Endothelial cell of umbilical vein (primary cell): Measurements from ENCODE around the gene SNX33. TPM values are rescaled to one million over a fixed set of nuclear protein-coding genes. Genes with fewer than 3 reads are reported as not detected.

ENCODE experiments used
- BruUV-seq: library from RNA; stranded (reverse); fragments of 400-500 nt; replicated peaks from 2 replicates; lab custom pipeline; 2021; lab: Mats Ljungman, UMichigan
- CTCF ChIA-PET: fragments of 300-600, 350-600 bp; sonication (Branson Sonifier 250); formaldehyde crosslinking; loops from one replicate; lab custom pipeline; 2021; ENCODE audit warnings: antibody characterized with exemption, inconsistent platforms; lab: Charles Lee
- POLR2A ChIA-PET: fragments of 300-600, 350-600 bp; sonication (Branson Sonifier 250); formaldehyde crosslinking; loops from one replicate; lab custom pipeline; 2021; ENCODE audit warnings: antibody characterized with exemption, inconsistent platforms; lab: Charles Lee
- DNase-seq: peaks from one replicate; pipeline ENCODE4 v3.0.0-alpha.2; 2011; ENCODE audit warnings: low read depth, low spot score
- FAIRE-seq: peaks from 2 replicates; lab custom pipeline; 2011; peaks lifted over from hg19 to GRCh38; lab: Jason Lieb, UNC
- H2AFZ ChIP-seq: 2 replicates; pipeline ENCODE4 v1.6.0; 2012; ENCODE audit warnings: low read depth, low read length, control low read depth, inconsistent platforms
- H3K27ac ChIP-seq: 2 replicates; pipeline ENCODE4 v1.5.1; 2011; ENCODE audit warnings: low read depth, mild to moderate bottlenecking, control low read depth, low read length, moderate library complexity; ENCODE audit not compliant: insufficient read depth
- H3K27me3 ChIP-seq, 2 experiments: 2 replicates each; pipeline versions ENCODE4 v1.6.0 to v1.6.1; 2011; ENCODE audit warnings: low read length in 2 of 2, mixed read lengths in 1 of 2; ENCODE audit not compliant: control insufficient read depth in 2 of 2, insufficient read depth in 2 of 2
- H3K36me3 ChIP-seq, 2 experiments: 2 replicates in 1 of 2; 3 replicates in 1 of 2; pipeline ENCODE4 v1.5.1; 2011; ENCODE audit warnings: low read length in 2 of 2, mild to moderate bottlenecking in 1 of 2, moderate library complexity in 1 of 2; ENCODE audit not compliant: control insufficient read depth in 2 of 2, insufficient read depth in 2 of 2; ENCODE audit errors: extremely low read depth in 1 of 2
- H3K4me1 ChIP-seq: 3 replicates; pipeline ENCODE4 v1.5.1; 2011; ENCODE audit warnings: mild to moderate bottlenecking, low read length; ENCODE audit not compliant: control insufficient read depth, insufficient read depth; ENCODE audit errors: extremely low read depth
- H3K4me2 ChIP-seq: 2 replicates; pipeline ENCODE4 v1.6.1; 2011; ENCODE audit warnings: low read length, control low read depth, mixed read lengths; ENCODE audit not compliant: insufficient read depth
- H3K4me3 ChIP-seq, 3 experiments: fragments of 200-600 bp in 1 of 3; sonication (generic), shearing (Covaris generic) in 1 of 3; replicated peaks in 1 of 3; 2 replicates each; pipeline ENCODE4 v1.5.1; 2011 to 2016; ENCODE audit warnings: control low read depth in 3 of 3, low read length in 3 of 3, mild to moderate bottlenecking in 2 of 3, inconsistent platforms in 1 of 3, low read depth in 1 of 3, moderate library complexity in 1 of 3; ENCODE audit not compliant: insufficient read depth in 1 of 3
- H3K79me2 ChIP-seq: 2 replicates; pipeline ENCODE4 v1.6.0; 2012; ENCODE audit warnings: low read length, inconsistent platforms; ENCODE audit not compliant: control insufficient read depth, insufficient read depth
- H3K9ac ChIP-seq: replicated peaks from 2 replicates; pipeline ENCODE3; 2011; ENCODE audit warnings: low read length, control low read depth; ENCODE audit not compliant: insufficient read depth; ENCODE audit errors: extremely low read depth
- H3K9me1 ChIP-seq: replicated peaks from 3 replicates; pipeline ENCODE4 v1.6.0; 2011; ENCODE audit warnings: mild to moderate bottlenecking, low read length; ENCODE audit not compliant: control insufficient read depth, insufficient read depth; ENCODE audit errors: extremely low read depth
- H3K9me3 ChIP-seq: replicated peaks from 2 replicates; pipeline ENCODE4 v1.5.1; 2012; ENCODE audit warnings: low read length, inconsistent platforms; ENCODE audit not compliant: control insufficient read depth, insufficient read depth
- H4K20me1 ChIP-seq: replicated peaks from 2 replicates; pipeline ENCODE3; 2011; ENCODE audit warnings: mild to moderate bottlenecking, low read length; ENCODE audit not compliant: control insufficient read depth, insufficient read depth; ENCODE audit errors: extremely low read depth
- EZH2 ChIP-seq: IDR thresholded peaks from 2 replicates; pipeline ENCODE4 v1.6.1; 2012; ENCODE audit warnings: borderline replicate concordance, low read depth, mild to moderate bottlenecking, moderate library complexity, low read length, inconsistent platforms; ENCODE audit not compliant: severe bottlenecking
- GATA2 ChIP-seq: IDR thresholded peaks from 2 replicates; pipeline ENCODE4 v1.7.0; 2011; ENCODE audit warnings: low read depth, mild to moderate bottlenecking, moderate library complexity, mixed read lengths, low read length; ENCODE audit not compliant: insufficient read length, insufficient read depth
- POLR2A ChIP-seq: IDR thresholded peaks from 2 replicates; pipeline ENCODE4 v1.6.1; 2012; ENCODE audit warnings: low read depth, mild to moderate bottlenecking, control low read depth, low read length
- POLR2AphosphoS5 ChIP-seq: IDR thresholded peaks from 2 replicates; pipeline ENCODE4 v1.6.1; 2012; ENCODE audit warnings: low read depth, mild to moderate bottlenecking, control low read depth, low read length, moderate library complexity; ENCODE audit not compliant: insufficient read depth
- dilution Hi-C: fragments of 300-500 bp; cut with MboI; formaldehyde crosslinking; loops from one replicate; pipeline ENCODE4 v1.15.0; 2019; ENCODE audit warnings: low sequenced_read_pairs; ENCODE audit not compliant: extremely low pct_ligation_motif_present
- intact Hi-C: fragments of 100-400 bp; cut with micrococcal nuclease; formaldehyde crosslinking; loops from one replicate; pipeline ENCODE4 v1.10.0; 2022
- polyA plus RNA-seq, 4 experiments: library from polyadenylated mRNA; depleted of rRNA in 3 of 4; stranded (reverse) in 3 of 4; unstranded in 1 of 4; fragments of >200 nt; gene quantifications; 2 replicates each; pipeline versions ENCODE4 v1.2.1 to v1.2.3, GENCODE V29; 2011 to 2012; ENCODE audit warnings: missing spikeins in 1 of 4
- total RNA-seq: library from RNA; stranded (reverse); gene quantifications from 2 replicates; pipeline ENCODE4 v1.2.3, GENCODE V29; 2021
- TF ChIP-seq, protein P1 (sequence below): IDR thresholded peaks from 2 replicates; pipeline ENCODE4 v1.6.1; 2011; ENCODE audit not compliant: insufficient read depth, insufficient read length

The SNX33 gene
- total and polyA plus RNA-seq, 2 donors (not counting 3 experiments of a cell fraction or from before 2014, with no cell fraction given): 7.9 to 12.6 TPM

GRCh38 chr15:75675579-75676404 is 28.1 kb downstream of the SNX33 start:
- H3K9me1 ChIP-seq: no peaks in the 10 kb centered on the region
- no peaks in the 10 kb centered on the region for H3K9me3 ChIP-seq
- H3K79me2 ChIP-seq: no peaks in the 10 kb centered on the region
- DNase-seq (no peak), FAIRE-seq (no peak)
- H4K20me1 ChIP-seq: no peaks in the 10 kb centered on the region
- TF ChIP-seq POLR2AphosphoS5 (no peak), GATA2 (no peak), POLR2A (no peak)
- ChIA-PET POLR2A (no interaction called here), CTCF (interaction anchor here (1.1 to 1.9 kb wide), 4 partner anchors 8 to 36 kb away, joined by 3 to 5 read pairs (median 4); partner anchors contain the start of gene IMP3)
- BruUV-seq: no TSS peak
- H3K9ac ChIP-seq: no peak overlapping the region
- no peak overlapping the region for H2AFZ ChIP-seq
- no peak overlapping the region for H3K4me2 ChIP-seq
- no peaks in the 10 kb centered on the region for H3K36me3 ChIP-seq
- no peak overlapping the region for H3K27ac ChIP-seq
- intact Hi-C loops: no loop called here
- H3K4me3 ChIP-seq: no peak overlapping the region
- dilution Hi-C loops: no loop called here
- peaks cover 0 to 5% of the 10 kb centered on the region in 2 experiments for H3K27me3 ChIP-seq
- H3K4me1 ChIP-seq: no peaks in the 10 kb centered on the region

DNA sequence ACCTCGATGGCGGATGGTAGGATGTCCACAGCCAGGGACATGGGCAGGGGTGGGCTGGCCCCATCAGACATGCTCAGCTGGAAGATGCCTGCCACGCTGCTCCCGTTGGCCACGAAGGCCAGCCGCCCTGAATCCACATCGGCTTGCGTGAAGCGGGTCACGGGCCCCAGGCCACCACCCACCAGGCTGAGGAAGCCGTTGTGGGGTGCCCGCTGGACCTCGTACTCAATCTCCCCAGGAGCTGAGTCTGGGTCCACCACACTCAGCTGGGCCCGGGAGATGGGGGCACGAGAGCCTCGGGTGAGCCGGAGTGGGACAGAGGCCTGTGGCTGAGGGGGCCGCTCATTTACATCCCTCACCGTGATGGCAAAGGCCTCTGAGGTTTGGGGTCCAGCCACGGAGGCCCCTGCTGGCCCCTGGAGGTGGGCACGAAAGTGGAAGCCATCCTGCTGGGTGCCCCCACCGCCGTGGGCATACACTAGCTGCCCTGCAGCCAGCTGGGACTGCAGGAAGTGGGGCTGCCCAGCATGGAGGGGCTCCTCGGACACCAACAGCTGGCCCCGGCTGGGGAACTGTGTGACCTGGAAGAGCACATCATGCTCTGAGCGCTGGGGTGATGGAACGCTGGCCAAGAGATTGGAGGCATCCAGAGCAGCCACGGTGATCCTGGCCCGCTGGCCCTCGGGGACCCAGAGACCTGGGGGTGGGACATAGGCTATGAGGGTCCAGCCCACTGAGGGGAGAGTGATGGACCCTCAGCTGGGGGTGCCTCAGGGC is 29.2 kb downstream of the SNX33 start:
- Histone ChIP-seq H3K4me3 (no peak overlapping the region), H3K9me3 (no peaks in the 10 kb centered on the region), H3K9ac (no peak overlapping the region), H3K79me2 (no peaks in the 10 kb centered on the region), H4K20me1 (no peaks in the 10 kb centered on the region), H3K27ac (no peak overlapping the region), H3K27me3 (peaks cover 0 to 5% of the 10 kb centered on the region in 2 experiments), H2AFZ (no peak overlapping the region), H3K4me2 (no peak overlapping the region), H3K9me1 (no peaks in the 10 kb centered on the region), H3K4me1 (no peaks in the 10 kb centered on the region), H3K36me3 (no peaks in the 10 kb centered on the region)
- POLR2A ChIA-PET: no interaction called here
- BruUV-seq: no TSS peak
- dilution Hi-C loops (no loop called here), intact Hi-C loops (no loop called here)
- TF ChIP-seq POLR2A (no peak), EZH2 (no peak)
- TF ChIP-seq, protein P1, sequence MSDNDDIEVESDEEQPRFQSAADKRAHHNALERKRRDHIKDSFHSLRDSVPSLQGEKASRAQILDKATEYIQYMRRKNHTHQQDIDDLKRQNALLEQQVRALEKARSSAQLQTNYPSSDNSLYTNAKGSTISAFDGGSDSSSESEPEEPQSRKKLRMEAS: no peak
- DNase-seq: no peak
- CTCF ChIA-PET: interaction anchor here (1.3 to 8.3 kb wide), 4 partner anchors 9 to 38 kb away, joined by 3 to 65 read pairs (median 5); partner anchors contain the start of gene IMP3
- FAIRE-seq: no peak
